Measurements from ENCODE around the gene DSEL. TPM values are rescaled to one million over a fixed set of nuclear protein-coding genes. Genes with fewer than 3 reads are reported as not detected.

The DSEL gene
- total RNA-seq, 1 donor from 2014 or later = 16.5 TPM

DNA sequence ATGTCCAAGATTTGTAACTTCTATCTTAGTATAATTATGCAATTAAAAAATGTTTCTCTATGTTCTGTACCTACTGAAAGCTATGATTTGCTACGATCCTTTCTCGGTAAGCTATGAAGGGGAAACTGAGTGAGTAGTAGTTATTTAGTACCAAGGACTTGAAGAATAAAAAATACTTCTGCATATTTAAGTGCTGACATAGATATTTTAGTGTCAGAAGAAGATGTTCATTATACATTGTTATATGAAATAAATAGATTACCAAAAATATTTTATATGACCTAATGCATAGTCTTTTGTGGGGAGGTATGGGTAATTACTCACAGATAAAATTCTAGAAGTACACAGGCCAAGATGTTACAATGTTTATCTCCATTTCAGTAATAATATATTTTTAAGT is 39.0 kb downstream of the DSEL start:
- no peaks in the 10 kb centered on the region for H3K4me1 ChIP-seq (ENCODE audit: insufficient read depth, low read length)
- Mint-ChIP-seq H3K27ac (ENCODE audit: unreplicated experiment) (no peak overlapping the region), H3K4me3 (ENCODE audit: unreplicated experiment) (no peak overlapping the region), H3K27me3 (ENCODE audit: low read depth, unreplicated experiment) (no peaks in the 10 kb centered on the region), H3K36me3 (ENCODE audit: low read depth, unreplicated experiment) (no peaks in the 10 kb centered on the region), H3K4me1 (ENCODE audit: low read depth, unreplicated experiment) (peaks cover 8% of the 10 kb centered on the region), H3K9me3 (ENCODE audit: unreplicated experiment) (no peaks in the 10 kb centered on the region)
- H3K4me2 ChIP-seq (ENCODE audit: low read length) = no peak overlapping the region
- no peak overlapping the region for H3K27ac ChIP-seq (ENCODE audit: low read depth, low read length)
- no peaks in the 10 kb centered on the region for H3K27me3 ChIP-seq (ENCODE audit: insufficient read depth, low read length)
- H3K9me3 ChIP-seq (ENCODE audit: insufficient read depth, low read depth, low read length) = no peaks in the 10 kb centered on the region
- H4K20me1 ChIP-seq (ENCODE audit: insufficient read depth, low read length) = no peaks in the 10 kb centered on the region
- H3K9ac ChIP-seq (ENCODE audit: low read length) = no peak overlapping the region
- no peak for DNase-seq (ENCODE audit: low read depth)
- no peak overlapping the region for H2AFZ ChIP-seq (ENCODE audit: low read depth, low read length)
- H3K4me3 ChIP-seq (ENCODE audit: insufficient read depth, low read depth, low read length) = no peak overlapping the region
- no peak for FAIRE-seq
- TF ChIP-seq, protein P1, sequence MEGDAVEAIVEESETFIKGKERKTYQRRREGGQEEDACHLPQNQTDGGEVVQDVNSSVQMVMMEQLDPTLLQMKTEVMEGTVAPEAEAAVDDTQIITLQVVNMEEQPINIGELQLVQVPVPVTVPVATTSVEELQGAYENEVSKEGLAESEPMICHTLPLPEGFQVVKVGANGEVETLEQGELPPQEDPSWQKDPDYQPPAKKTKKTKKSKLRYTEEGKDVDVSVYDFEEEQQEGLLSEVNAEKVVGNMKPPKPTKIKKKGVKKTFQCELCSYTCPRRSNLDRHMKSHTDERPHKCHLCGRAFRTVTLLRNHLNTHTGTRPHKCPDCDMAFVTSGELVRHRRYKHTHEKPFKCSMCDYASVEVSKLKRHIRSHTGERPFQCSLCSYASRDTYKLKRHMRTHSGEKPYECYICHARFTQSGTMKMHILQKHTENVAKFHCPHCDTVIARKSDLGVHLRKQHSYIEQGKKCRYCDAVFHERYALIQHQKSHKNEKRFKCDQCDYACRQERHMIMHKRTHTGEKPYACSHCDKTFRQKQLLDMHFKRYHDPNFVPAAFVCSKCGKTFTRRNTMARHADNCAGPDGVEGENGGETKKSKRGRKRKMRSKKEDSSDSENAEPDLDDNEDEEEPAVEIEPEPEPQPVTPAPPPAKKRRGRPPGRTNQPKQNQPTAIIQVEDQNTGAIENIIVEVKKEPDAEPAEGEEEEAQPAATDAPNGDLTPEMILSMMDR (IDR thresholded peaks at IDR 0.05; ENCODE audit: insufficient read depth, low read depth, low read length) = no peak
- TF ChIP-seq EZH2 (IDR thresholded peaks at IDR 0.05; ENCODE audit: insufficient read depth, low read length) = no peak
- no peaks in the 10 kb centered on the region for H3K79me2 ChIP-seq (ENCODE audit: insufficient read depth, low read length)
- H3K36me3 ChIP-seq (ENCODE audit: insufficient read depth, low read length) = no peaks in the 10 kb centered on the region

DNA sequence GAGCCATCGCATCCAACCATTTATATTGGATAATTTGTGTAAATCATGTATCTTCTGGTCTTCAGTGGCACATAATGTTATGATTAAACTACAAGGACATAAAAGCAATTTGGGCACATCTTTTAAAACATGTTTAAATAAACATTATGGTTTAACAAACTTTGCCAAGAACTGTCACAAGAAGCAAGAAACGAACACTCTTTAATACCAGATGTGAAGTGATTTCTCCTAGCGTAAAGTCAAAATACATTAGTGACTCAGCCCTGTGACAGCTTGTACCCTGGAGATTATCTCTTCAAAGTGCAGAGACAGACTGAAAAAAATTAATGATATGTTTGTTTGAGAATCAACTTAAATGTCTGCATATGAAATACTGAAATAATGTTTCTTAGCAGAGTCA is 39.9 kb downstream of the DSEL start:
- H2AFZ ChIP-seq (ENCODE audit: low read depth, low read length) = no peak overlapping the region
- FAIRE-seq = no peak
- no peak overlapping the region for H3K4me3 ChIP-seq (ENCODE audit: insufficient read depth, low read depth, low read length)
- no peak overlapping the region for H3K4me2 ChIP-seq (ENCODE audit: low read length)
- peaks cover 8% of the 10 kb centered on the region for H3K4me1 Mint-ChIP-seq (ENCODE audit: low read depth, unreplicated experiment)
- no peaks in the 10 kb centered on the region for H3K4me1 ChIP-seq (ENCODE audit: insufficient read depth, low read length)
- no peaks in the 10 kb centered on the region for H3K27me3 ChIP-seq (ENCODE audit: insufficient read depth, low read length)
- H3K9me3 ChIP-seq (ENCODE audit: insufficient read depth, low read depth, low read length) = no peaks in the 10 kb centered on the region
- TF ChIP-seq, protein P1 (IDR thresholded peaks at IDR 0.05; ENCODE audit: insufficient read depth, low read depth, low read length) = no peak
- no peak for TF ChIP-seq EZH2 (IDR thresholded peaks at IDR 0.05; ENCODE audit: insufficient read depth, low read length)
- H3K27ac ChIP-seq (ENCODE audit: low read depth, low read length) = no peak overlapping the region
- no peak overlapping the region for H3K4me3 Mint-ChIP-seq (ENCODE audit: unreplicated experiment)
- peak; percentile 50 for DNase-seq (ENCODE audit: low read depth)
- no peaks in the 10 kb centered on the region for H3K27me3 Mint-ChIP-seq (ENCODE audit: low read depth, unreplicated experiment)
- no peaks in the 10 kb centered on the region for H4K20me1 ChIP-seq (ENCODE audit: insufficient read depth, low read length)
- no peaks in the 10 kb centered on the region for H3K79me2 ChIP-seq (ENCODE audit: insufficient read depth, low read length)
- no peak overlapping the region for H3K9ac ChIP-seq (ENCODE audit: low read length)
- no peaks in the 10 kb centered on the region for H3K36me3 ChIP-seq (ENCODE audit: insufficient read depth, low read length)
- no peaks in the 10 kb centered on the region for H3K9me3 Mint-ChIP-seq (ENCODE audit: unreplicated experiment)
- no peaks in the 10 kb centered on the region for H3K36me3 Mint-ChIP-seq (ENCODE audit: low read depth, unreplicated experiment)
- no peak overlapping the region for H3K27ac Mint-ChIP-seq (ENCODE audit: unreplicated experiment)

DNA sequence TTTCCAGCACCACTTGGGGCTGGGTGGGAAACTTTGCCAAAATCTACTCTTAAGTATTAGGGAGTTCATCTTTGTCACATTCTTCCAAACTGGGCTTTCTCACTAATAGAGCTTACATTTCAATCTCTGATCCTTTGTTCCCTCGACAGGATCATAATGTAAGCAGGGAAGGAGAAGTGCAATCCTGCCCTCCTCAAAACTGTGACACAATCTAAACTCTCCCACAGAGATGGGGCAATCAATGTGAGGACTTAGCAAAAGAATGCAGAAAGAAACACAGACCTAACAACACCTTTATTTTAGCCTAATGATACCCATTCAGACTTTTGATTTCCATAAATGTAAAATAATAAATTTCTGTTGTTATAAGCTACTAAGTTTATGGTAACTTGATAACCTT is 40.8 kb downstream of the DSEL start:
- TF ChIP-seq, protein P1 (IDR thresholded peaks at IDR 0.05; ENCODE audit: insufficient read depth, low read depth, low read length) = no peak
- TF ChIP-seq EZH2 (IDR thresholded peaks at IDR 0.05; ENCODE audit: insufficient read depth, low read length) = no peak
- Histone ChIP-seq H3K9ac (ENCODE audit: low read length) (no peak overlapping the region), H3K27ac (ENCODE audit: low read depth, low read length) (no peak overlapping the region), H2AFZ (ENCODE audit: low read depth, low read length) (no peak overlapping the region), H4K20me1 (ENCODE audit: insufficient read depth, low read length) (no peaks in the 10 kb centered on the region), H3K27me3 (ENCODE audit: insufficient read depth, low read length) (no peaks in the 10 kb centered on the region), H3K4me1 (ENCODE audit: insufficient read depth, low read length) (no peaks in the 10 kb centered on the region), H3K9me3 (ENCODE audit: insufficient read depth, low read depth, low read length) (no peaks in the 10 kb centered on the region), H3K79me2 (ENCODE audit: insufficient read depth, low read length) (no peaks in the 10 kb centered on the region), H3K4me2 (ENCODE audit: low read length) (no peak overlapping the region), H3K36me3 (ENCODE audit: insufficient read depth, low read length) (no peaks in the 10 kb centered on the region), H3K4me3 (ENCODE audit: insufficient read depth, low read depth, low read length) (no peak overlapping the region)
- no peaks in the 10 kb centered on the region for H3K27me3 Mint-ChIP-seq (ENCODE audit: low read depth, unreplicated experiment)
- FAIRE-seq (no peak), DNase-seq (ENCODE audit: low read depth) (peak; percentile 19)
- H3K36me3 Mint-ChIP-seq (ENCODE audit: low read depth, unreplicated experiment) = no peaks in the 10 kb centered on the region
- peak overlapping the region; percentile 59 for H3K27ac Mint-ChIP-seq (ENCODE audit: unreplicated experiment)
- peaks cover 8% of the 10 kb centered on the region for H3K4me1 Mint-ChIP-seq (ENCODE audit: low read depth, unreplicated experiment)
- H3K4me3 Mint-ChIP-seq (ENCODE audit: unreplicated experiment) = no peak overlapping the region
- no peaks in the 10 kb centered on the region for H3K9me3 Mint-ChIP-seq (ENCODE audit: unreplicated experiment)
